Right lobe of liver (tissue), 4 donors: Measurements from ENCODE around the gene UBQLN1.

Experiments used
- POLR2A ChIP-seq: fragments of 450-650 bp; IDR thresholded peaks from one replicate; pipeline ENCODE4 v1.6.1; 2017; ENCODE audit warnings: antibody characterized with exemption, mild to moderate bottlenecking
- TF ChIP-seq, protein P1 (sequence below), 4 donors: fragments of 200-600 bp in 3 of 4; fragments of 450-650 bp in 1 of 4; IDR thresholded peaks; one replicate each; pipeline versions ENCODE4 v1.5.1 to v1.8.0; 2016 to 2022; ENCODE audit warnings: antibody characterized with exemption in 4 of 4, mild to moderate bottlenecking in 2 of 4
- donor health status: DM: no; HTN: no; CAD: no.
- donor health status: DM: no; HTN: no; CAD: no.
- donor health status: DM: no; HTN: yes; CAD: no.

DNA sequence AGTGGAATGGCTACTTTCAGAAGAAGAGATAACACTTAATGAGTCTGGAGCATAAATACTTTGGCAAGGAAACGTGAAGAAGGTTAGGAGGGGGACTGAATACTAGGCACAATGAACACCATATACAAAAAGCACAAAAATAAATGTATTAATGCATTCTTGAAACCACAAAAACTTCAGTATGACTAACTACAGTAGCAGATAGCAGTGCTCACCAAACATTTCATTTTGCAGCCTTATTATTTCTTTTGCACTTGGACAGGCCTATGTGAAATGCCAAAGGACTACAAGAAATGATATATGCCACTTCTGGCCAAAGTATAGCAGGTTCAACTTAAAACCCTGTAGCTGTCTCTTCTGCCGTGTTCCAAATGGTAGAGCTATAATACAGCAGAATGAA lies 26.3 kb downstream of the UBQLN1 start:
- TF ChIP-seq, protein P1, sequence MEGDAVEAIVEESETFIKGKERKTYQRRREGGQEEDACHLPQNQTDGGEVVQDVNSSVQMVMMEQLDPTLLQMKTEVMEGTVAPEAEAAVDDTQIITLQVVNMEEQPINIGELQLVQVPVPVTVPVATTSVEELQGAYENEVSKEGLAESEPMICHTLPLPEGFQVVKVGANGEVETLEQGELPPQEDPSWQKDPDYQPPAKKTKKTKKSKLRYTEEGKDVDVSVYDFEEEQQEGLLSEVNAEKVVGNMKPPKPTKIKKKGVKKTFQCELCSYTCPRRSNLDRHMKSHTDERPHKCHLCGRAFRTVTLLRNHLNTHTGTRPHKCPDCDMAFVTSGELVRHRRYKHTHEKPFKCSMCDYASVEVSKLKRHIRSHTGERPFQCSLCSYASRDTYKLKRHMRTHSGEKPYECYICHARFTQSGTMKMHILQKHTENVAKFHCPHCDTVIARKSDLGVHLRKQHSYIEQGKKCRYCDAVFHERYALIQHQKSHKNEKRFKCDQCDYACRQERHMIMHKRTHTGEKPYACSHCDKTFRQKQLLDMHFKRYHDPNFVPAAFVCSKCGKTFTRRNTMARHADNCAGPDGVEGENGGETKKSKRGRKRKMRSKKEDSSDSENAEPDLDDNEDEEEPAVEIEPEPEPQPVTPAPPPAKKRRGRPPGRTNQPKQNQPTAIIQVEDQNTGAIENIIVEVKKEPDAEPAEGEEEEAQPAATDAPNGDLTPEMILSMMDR (IDR thresholded peaks at IDR 0.05) = no peak
- TF ChIP-seq POLR2A = no peak
